HG02885 (cell line): ENCODE measurements around the gene CDKAL1.

Experiments used
- ATAC-seq: cut with Tn5 transposase; IDR thresholded peaks from one replicate; pipeline ENCODE4 v1.9.1; 2021; ENCODE audit warnings: mild to moderate bottlenecking; ENCODE audit not compliant: unreplicated experiment, poor library complexity

CDKAL1 gene

GRCh38 chr6:21277601-21278374, 743.5 kb downstream of the CDKAL1 start:
- no peak for ATAC-seq

GRCh38 chr6:21278375-21278745, 744.1 kb downstream of the CDKAL1 start:
- no peak for ATAC-seq

GRCh38 chr6:21279619-21280018, 745.4 kb downstream of the CDKAL1 start:
- ATAC-seq: no peak

GRCh38 chr6:21281366-21281765, 747.1 kb downstream of the CDKAL1 start:
- no peak for ATAC-seq
